H1 (cell line): ENCODE data around the gene UBE2E2. TPM values are rescaled to one million over a fixed set of nuclear protein-coding genes. Genes with fewer than 3 reads are reported as not detected.

Source experiments
- ATF2 ChIP-seq: IDR thresholded peaks from 2 replicates; pipeline ENCODE4 v1.6.1; 2012; ENCODE audit warnings: low read length, inconsistent platforms
- BRCA1 ChIP-seq: IDR thresholded peaks from 2 replicates; pipeline ENCODE4 v1.6.1; 2012; ENCODE audit warnings: low read depth, low read length, improper control_type of control experiment
- MAFK ChIP-seq: IDR thresholded peaks from 2 replicates; pipeline ENCODE4 v1.6.1; 2012; ENCODE audit warnings: low read depth, mild to moderate bottlenecking, improper control_type of control experiment, low read length
- PHF8 ChIP-seq: fragments of 200-600 bp; sonication (generic); conservative IDR thresholded peaks from 2 replicates; pipeline ENCODE4 v1.7.1; 2012; ENCODE audit warnings: low read depth, mild to moderate bottlenecking, inconsistent platforms, low read length, moderate library complexity
- RNF2 ChIP-seq: fragments of 200-900, 300-1000 bp; sonication (generic); IDR thresholded peaks from 2 replicates; pipeline ENCODE4 v1.7.1; 2016; ENCODE audit warnings: borderline replicate concordance, low read depth, mild to moderate bottlenecking, antibody characterized with exemption, low read length; ENCODE audit not compliant: poor library complexity, severe bottlenecking; ENCODE audit errors: missing control alignments
- TAF1 ChIP-seq: IDR thresholded peaks from 2 replicates; pipeline ENCODE4 v1.6.1; 2011; ENCODE audit warnings: mild to moderate bottlenecking, low read depth, low read length
- TAF7 ChIP-seq: optimal IDR thresholded peaks from 2 replicates; pipeline ENCODE3; 2011; ENCODE audit warnings: low read depth, mild to moderate bottlenecking, inconsistent platforms, low read length, moderate library complexity, borderline replicate concordance
- TCF12 ChIP-seq: IDR thresholded peaks from 2 replicates; pipeline ENCODE4 v1.6.1; 2011; ENCODE audit warnings: low read depth, mild to moderate bottlenecking, low read length
- polyA plus RNA-seq, 7 experiments: library from polyadenylated mRNA; depleted of rRNA in 3 of 7; stranded (reverse) in 5 of 7; unstranded in 2 of 7; fragments of >200 nt in 5 of 7; fragments of 200-250 nt in 2 of 7; gene quantifications; 1 replicate in 5 of 7; 2 replicates in 1 of 7; 4 replicates in 1 of 7; pipeline versions ENCODE4 v1.2.1 to v1.2.3, GENCODE V29; 2011 to 2013; ENCODE audit warnings: missing spikeins in 2 of 7, mixed read lengths in 2 of 7
- total RNA-seq: library from RNA; stranded (reverse); fragmentation: NEBNext Ultra II Directional; extraction: Animal tissue kit (Norgen Biotek cat#: 25700); gene quantifications from 2 replicates; pipeline ENCODE4 v1.2.1, GENCODE V29; 2021

Gene UBE2E2
- total and polyA plus RNA-seq, 2 of the 8 experiments (the other 6 are each of a cell fraction or from before 2014, with no cell fraction given): 57.6 to 70.6 TPM

GRCh38 chr3:23457697-23458096 is 254.6 kb downstream of the UBE2E2 start (continued):
- TF ChIP-seq MAFK (no peak), BRCA1 (no peak), TCF12 (no peak), PHF8 (no peak), TAF1 (no peak), TAF7 (no peak), RNF2 (no peak), ATF2 (no peak)
- TF ChIP-seq, all 59 proteins: peak for 0
